Ramos (cell line): ENCODE results near the gene TAP1.
"Not testable (repeated sequence)": the region's sequence is repeated elsewhere in the genome, so short reads cannot be mapped to it uniquely, and the experiment has no call there.

ENCODE experiments used
- in situ Hi-C: fragments of 300-500 bp; cut with MboI; formaldehyde crosslinking; loops from one replicate; pipeline ENCODE4 v1.14.3; 2022; ENCODE audit warnings: low sequenced_read_pairs; ENCODE audit not compliant: unreplicated experiment

Gene TAP1

DNA sequence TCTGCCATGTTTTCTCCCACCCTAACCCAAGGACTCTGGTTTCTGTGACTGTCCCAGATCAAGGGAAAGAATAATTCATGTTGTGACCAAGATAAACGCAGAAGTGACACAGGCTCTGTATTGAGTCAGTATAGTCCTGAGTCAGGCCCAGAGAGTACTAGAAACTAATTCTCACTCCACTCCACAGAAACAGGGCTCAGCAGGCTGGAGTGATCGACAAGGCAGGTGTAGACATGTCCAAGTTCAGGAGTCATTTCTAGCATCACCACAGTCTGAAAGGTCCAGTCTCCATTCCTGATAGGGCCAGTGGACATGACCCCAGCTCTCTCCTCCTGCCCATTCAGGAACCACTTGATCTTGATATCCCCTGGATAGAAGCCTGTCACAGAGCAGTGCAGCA is 39.4 kb downstream of the TAP1 start:
- in situ Hi-C loops = no loop called here

DNA sequence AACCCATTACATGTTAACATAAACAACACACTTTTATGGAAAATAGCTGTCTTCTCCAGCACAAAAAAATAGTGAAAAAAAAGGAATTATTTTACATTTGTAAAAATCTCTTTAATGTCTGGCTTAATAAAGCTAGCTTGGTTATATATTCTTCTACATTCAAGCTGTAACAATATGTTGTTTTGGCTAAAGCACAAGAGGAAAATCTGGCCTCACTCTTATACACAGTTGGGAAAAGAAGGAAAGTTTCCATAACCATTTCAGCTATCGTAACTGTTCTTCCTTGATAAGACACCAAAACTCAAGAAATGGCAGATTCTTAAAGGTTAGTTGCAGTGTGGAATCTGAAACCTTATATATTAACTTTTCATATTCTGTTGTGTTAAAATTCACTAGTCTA is 44.3 kb downstream of the TAP1 start:
- in situ Hi-C loops = no loop called here

DNA sequence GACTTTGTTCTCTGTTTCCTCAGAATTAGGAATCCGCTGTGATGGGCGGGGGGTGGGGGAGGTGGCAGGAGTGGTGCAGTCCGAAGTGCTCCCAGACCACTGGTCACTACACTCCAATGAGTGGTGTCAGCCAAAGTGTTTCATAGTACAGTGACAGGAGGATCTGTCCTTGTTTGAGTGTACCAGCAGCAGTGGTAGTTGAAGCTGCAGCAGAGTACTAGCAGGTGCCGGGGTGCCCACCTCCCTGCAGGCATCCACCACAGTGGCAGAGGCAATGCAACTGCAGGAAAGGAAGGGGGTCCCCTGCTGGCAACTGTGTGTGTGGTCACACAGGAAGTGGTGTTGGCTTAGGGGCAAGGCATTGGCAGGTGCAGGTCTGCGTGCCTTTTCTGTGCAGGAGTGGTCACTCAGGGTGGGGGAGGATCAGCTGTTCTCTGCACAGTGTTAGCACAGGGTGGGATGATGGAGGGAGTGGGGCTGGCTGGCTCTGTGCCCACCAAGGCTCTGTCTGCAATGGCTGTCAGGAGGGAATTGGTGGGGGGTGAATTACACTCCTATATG is 46.4 kb downstream of the TAP1 start:
- in situ Hi-C loops = no loop called here

DNA sequence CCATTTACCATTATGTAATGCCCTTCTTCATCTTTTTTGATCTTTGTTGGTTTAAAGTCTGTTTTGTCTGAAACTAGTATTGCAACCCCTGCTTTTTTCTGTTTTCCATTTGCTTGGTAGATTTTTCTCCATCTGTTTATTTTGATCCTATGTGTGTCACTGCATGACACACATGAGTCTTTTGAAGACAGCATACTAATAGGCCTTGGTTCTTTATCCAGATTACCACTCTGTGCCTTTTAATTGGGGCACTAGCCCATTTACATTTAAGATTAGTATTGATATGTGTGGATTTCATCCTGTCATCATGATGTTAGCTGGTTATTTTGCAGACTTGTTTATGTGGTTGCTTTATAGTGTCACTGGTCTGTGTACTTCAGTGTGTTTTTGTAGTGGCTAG is 48.1 kb downstream of the TAP1 start:
- in situ Hi-C loops = not testable (repeated sequence)

DNA sequence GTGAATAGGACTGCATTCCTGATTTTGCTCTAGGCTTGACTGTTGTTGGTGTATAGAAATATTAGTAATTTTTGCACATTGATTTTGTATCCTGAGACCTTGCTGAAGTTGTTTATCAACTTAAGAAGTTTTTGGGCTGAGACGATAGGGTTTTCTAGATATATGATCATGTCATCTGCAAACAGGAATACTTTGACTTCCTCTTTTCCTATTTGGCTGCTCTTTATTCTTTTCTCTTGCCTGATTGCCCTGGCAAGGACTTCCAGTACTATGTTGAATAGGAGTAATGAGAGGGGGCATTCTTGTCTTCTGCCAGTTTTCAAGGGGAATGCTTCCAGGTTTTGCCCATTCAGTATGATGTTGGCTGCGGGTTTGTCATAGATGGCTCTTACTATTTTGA is 50.1 kb downstream of the TAP1 start:
- in situ Hi-C loops = no loop called here

DNA sequence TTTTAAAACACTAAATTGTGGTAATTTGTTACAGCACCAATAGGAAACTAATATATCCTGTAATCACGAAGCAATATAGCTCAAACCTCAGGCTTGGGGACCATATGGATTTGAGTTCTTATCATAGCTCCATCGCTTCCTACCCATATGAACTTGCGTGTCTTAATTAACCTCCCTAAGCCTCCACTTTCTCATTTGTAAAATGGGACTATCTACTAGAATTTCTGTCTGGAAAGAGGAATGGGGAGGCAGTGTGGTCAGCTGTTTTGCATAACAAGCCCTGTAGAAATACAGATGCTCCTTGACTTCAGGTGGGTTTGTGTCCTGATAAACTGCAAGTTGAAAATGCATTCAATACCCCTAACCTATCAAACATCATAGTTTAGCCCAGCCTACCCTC is 53.8 kb downstream of the TAP1 start:
- in situ Hi-C loops = loop anchor here (25.0 kb wide), 1 partner anchor 562 kb away; no protein-coding TSS in a partner anchor

DNA sequence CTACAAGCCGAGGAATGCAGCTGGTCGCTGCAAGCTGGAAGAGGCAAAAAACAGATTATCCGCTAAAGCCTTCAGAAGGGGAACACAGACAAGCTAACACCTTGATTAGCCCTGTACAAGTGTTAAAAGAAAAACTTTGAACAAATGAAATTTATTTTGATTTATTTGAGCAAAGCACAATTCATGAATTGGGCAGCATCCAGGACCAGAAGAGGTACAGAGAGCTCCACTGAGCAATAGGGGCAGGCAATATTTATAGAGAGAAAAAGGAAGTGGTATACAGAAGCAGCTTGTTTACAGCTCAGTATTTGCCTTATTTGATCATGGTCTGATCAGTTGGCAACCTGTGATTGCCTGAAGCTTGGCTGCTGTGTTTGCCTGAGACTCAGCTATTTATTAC is 54.3 kb downstream of the TAP1 start:
- in situ Hi-C loops = loop anchor here (25.0 kb wide), 1 partner anchor 562 kb away; no protein-coding TSS in a partner anchor

DNA sequence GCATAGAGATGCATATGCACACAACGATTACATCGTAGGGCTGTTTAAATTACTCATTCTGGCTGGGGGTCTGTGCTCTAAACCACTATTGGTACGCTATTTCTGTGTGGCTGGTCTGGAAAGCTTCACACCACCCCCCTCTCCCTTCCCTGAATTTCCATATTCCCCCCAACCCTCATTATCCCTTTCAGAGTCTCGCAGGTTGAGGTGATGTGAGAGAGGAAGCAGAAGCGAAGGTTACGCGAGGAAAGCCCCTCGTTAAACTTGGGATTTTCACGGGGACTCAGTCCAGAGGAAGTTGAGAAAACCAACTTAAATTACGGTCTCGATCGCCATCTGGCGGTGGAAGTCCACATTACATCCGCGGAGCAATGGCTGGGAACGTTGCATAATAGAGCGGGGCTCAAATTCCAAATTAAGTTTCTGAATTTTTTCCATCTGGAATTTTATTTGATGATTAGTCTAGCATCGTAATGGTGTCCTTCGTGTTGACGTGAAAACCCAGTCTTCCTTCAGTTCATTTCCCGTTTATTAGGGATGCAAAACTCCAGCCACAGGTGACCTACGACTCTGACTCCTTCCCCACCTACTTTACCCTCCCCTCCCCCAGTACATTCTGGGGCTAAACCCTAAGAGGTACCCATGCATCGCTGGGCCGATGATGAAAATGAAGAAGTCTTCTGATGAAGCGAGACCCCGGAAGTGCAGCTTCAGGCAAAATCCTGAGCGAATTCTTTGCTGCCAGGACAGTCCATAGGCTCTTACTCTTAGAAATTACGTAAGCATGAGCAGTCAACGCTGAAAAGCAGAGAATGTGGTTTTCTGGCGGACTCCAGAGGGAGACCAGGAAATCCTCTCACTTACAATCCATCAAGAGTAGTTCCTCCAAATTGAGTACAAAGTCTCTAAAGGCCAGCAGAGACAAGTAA is 56.4 kb downstream of the TAP1 start:
- in situ Hi-C loops = loop anchor here (25.0 kb wide), 1 partner anchor 560 kb away; no protein-coding TSS in a partner anchor
